GM18858 (cell line): ENCODE measurements around the gene FBXO10.
"Not testable (repeated sequence)": the region's sequence is repeated elsewhere in the genome, so short reads cannot be mapped to it uniquely, and the experiment has no call there.

ENCODE experiments used
- ATAC-seq: cut with Tn5 transposase; IDR thresholded peaks from one replicate; pipeline ENCODE4 v1.9.1; 2021; ENCODE audit not compliant: unreplicated experiment

Gene FBXO10

GRCh38 chr9:37575921-37576721 is at the start of gene FBXO10:
TSS of gene FBXO10 (minus strand) at chr9:37576380. CDS start at chr9:37541768, 34,612 bp downstream.
- ATAC-seq: peak; percentile 50

- ATAC-seq: no peak
These were observed 49.6 kb upstream of the FBXO10 start for GRCh38 chr9:37625758-37626147.

- ATAC-seq: no peak
These were observed 49.0 kb upstream of the FBXO10 start for GRCh38 chr9:37625036-37625757.

GRCh38 chr9:37624073-37624472 is 47.9 kb upstream of the FBXO10 start:
- no peak for ATAC-seq

- ATAC-seq: no peak
These were observed 47.1 kb upstream of the FBXO10 start for GRCh38 chr9:37623267-37623666.

- ATAC-seq: no peak
These were observed 46.3 kb upstream of the FBXO10 start for GRCh38 chr9:37622462-37622861.

- no peak for ATAC-seq
These were observed 45.3 kb upstream of the FBXO10 start for GRCh38 chr9:37621273-37622121.

- ATAC-seq: no peak
These were observed 44.2 kb upstream of the FBXO10 start for GRCh38 chr9:37620396-37620795.

- no peak for ATAC-seq
These were observed 43.6 kb upstream of the FBXO10 start for GRCh38 chr9:37619806-37620205.

- ATAC-seq: no peak
These were observed 42.6 kb upstream of the FBXO10 start for GRCh38 chr9:37618817-37619216.

- ATAC-seq: no peak
These were observed 41.7 kb upstream of the FBXO10 start for GRCh38 chr9:37617832-37618231.

GRCh38 chr9:37617161-37617560 is 41.0 kb upstream of the FBXO10 start:
- ATAC-seq: no peak

- ATAC-seq: no peak
These were observed 35.8 kb upstream of the FBXO10 start for GRCh38 chr9:37611961-37612360.

- no peak for ATAC-seq
These were observed 34.8 kb upstream of the FBXO10 start for GRCh38 chr9:37611014-37611413.

- no peak for ATAC-seq
These were observed 33.7 kb upstream of the FBXO10 start for GRCh38 chr9:37609735-37610397.

GRCh38 chr9:37608250-37608649 is 32.1 kb upstream of the FBXO10 start:
- ATAC-seq: no peak

GRCh38 chr9:37604296-37604695 is 28.1 kb upstream of the FBXO10 start:
- ATAC-seq: no peak

GRCh38 chr9:37602817-37603216 is 26.6 kb upstream of the FBXO10 start:
- ATAC-seq: no peak

- not testable (repeated sequence) for ATAC-seq
These were observed 25.9 kb upstream of the FBXO10 start for GRCh38 chr9:37602061-37602460.

- ATAC-seq: no peak
These were observed 20.3 kb upstream of the FBXO10 start for GRCh38 chr9:37596504-37596903.

- ATAC-seq: no peak
These were observed 17.8 kb upstream of the FBXO10 start for GRCh38 chr9:37593883-37594448.
